ENCODE results near the gene UBXN11.

Gene UBXN11

GRCh38 chr1:26268290-26269197 is 37.9 kb downstream of the UBXN11 start:
- no peak for DNase-seq (ENCODE audit: low read depth)

- DNase-seq (ENCODE audit: low read depth), result no peak
These were observed 41.0 kb downstream of the UBXN11 start for GRCh38 chr1:26265405-26265804.

- DNase-seq (ENCODE audit: low read depth), result no peak
These were observed 43.2 kb downstream of the UBXN11 start for GRCh38 chr1:26263212-26263611.

GRCh38 chr1:26259578-26259977 is 46.9 kb downstream of the UBXN11 start:
- DNase-seq (ENCODE audit: low read depth), result no peak

- DNase-seq (ENCODE audit: low read depth), result no peak
These were observed 47.4 kb downstream of the UBXN11 start for GRCh38 chr1:26259005-26259404.

- no peak for DNase-seq (ENCODE audit: low read depth)
These were observed 49.2 kb downstream of the UBXN11 start for GRCh38 chr1:26257222-26257621.

GRCh38 chr1:26254404-26254803 is 52.0 kb downstream of the UBXN11 start:
- DNase-seq (ENCODE audit: low read depth), result no peak

GRCh38 chr1:26252718-26253117 is 53.7 kb downstream of the UBXN11 start:
- DNase-seq (ENCODE audit: low read depth), result no peak

- DNase-seq (ENCODE audit: low read depth), result peak; percentile 20
These were observed 66.5 kb downstream of the UBXN11 start for GRCh38 chr1:26239936-26240335.

GRCh38 chr1:26237230-26237966 is 69.0 kb downstream of the UBXN11 start:
- DNase-seq (ENCODE audit: low read depth), result no peak

- DNase-seq (ENCODE audit: low read depth), result peak; percentile 24
These were observed 71.6 kb downstream of the UBXN11 start for GRCh38 chr1:26234644-26235370.

- DNase-seq (ENCODE audit: low read depth), result peak; percentile 92
These were observed 72.4 kb downstream of the UBXN11 start, which contains the start of gene CEP85 for GRCh38 chr1:26233903-26234643. Gene CEP85, plus strand, starts transcription at chr1:26234200. Its CDS starts 5,584 bp downstream, at chr1:26239784.

All from HS-27A (cell line).